Fibroblast of lung (primary cell): ENCODE measurements around the gene STX8.

Source experiments
- CTCF ChIP-seq, 2 donors: IDR thresholded peaks in 1 of 2; conservative IDR thresholded peaks in 1 of 2; 1 replicate in 1 of 2; 2 replicates in 1 of 2; pipeline ENCODE4 v1.5.1; 2011 to 2012; ENCODE audit warnings: low read length in 2 of 2, control low read depth in 1 of 2, inconsistent platforms in 1 of 2, low read depth in 1 of 2, mild to moderate bottlenecking in 1 of 2
- EZH2 ChIP-seq: IDR thresholded peaks from 2 replicates; pipeline ENCODE4 v1.5.1; 2012; ENCODE audit warnings: low read length, control low read depth, mild to moderate bottlenecking; ENCODE audit errors: missing control alignments

DNA sequence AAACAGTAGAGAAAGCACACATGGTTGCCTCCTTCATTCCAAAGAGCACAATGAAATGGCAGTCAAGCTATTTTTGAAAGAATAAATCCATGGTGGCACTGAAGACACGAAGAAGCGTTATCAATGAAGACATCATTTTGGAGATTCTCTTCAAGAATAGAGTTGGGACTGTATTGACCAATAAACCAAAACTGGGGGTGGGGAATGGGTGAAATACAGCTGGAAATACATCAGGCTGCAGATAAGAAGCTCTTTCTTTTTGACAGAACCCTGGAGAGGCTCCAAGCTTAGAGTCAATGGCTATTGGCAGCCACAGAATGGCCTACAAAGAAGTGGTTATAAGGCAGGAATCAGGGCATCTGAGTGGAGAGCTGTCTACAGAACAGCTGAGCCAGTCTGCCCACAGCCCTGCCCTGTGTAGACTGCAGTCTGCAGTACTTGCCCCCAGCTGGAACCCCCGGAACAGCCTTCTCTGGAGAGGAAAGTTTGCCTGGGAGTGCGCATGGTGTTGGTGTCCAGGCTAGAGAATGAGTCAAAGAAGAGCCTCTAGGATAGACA, 100.4 kb downstream of the STX8 start:
- TF ChIP-seq CTCF (conservative IDR thresholded peaks at IDR 0.05 in 1 of 2, IDR thresholded peaks at IDR 0.05 in 1 of 2; ENCODE audit: low read depth in 1 of 2, low read length in 2 of 2), result no peak
- no peak for TF ChIP-seq EZH2
